CD4-positive, CD25-positive, alpha-beta regulatory T cell (primary cell): ENCODE measurements around the gene LIF. TPM values are rescaled to one million over a fixed set of nuclear protein-coding genes. Genes with fewer than 3 reads are reported as not detected.

ENCODE experiments used
- ATAC-seq, 2 donors: fragments of 150-1000 bp; cut with Tn5 transposase; one replicate each; pipeline ENCODE4 v1.10.0; 2021; ENCODE audit warnings: low read depth in 2 of 2, moderate number of reproducible peaks in 2 of 2, moderate library complexity in 1 of 2
- DNase-seq, 3 donors: peaks; one replicate each; pipeline versions ENCODE4 v3.0.0 to v3.0.0-alpha.2; 2012 to 2022; ENCODE audit warnings: mixed read lengths in 1 of 3
- H3K27ac ChIP-seq: one replicate; pipeline ENCODE4 v1.7.0; 2013; ENCODE audit warnings: mild to moderate bottlenecking, low read length; ENCODE audit not compliant: insufficient read depth, poor library complexity, severe bottlenecking
- H3K27me3 ChIP-seq: one replicate; pipeline ENCODE4 v1.7.0; 2013; ENCODE audit warnings: low read length; ENCODE audit not compliant: control insufficient read depth, insufficient read depth
- H3K36me3 ChIP-seq: one replicate; pipeline ENCODE4 v1.7.0; 2013; ENCODE audit warnings: mild to moderate bottlenecking, low read length, moderate library complexity; ENCODE audit not compliant: control insufficient read depth, insufficient read depth
- H3K4me1 ChIP-seq: 2 replicates; pipeline ENCODE4 v1.7.0; 2013; ENCODE audit warnings: mild to moderate bottlenecking, low read length; ENCODE audit not compliant: insufficient read depth, control insufficient read depth, poor library complexity, severe bottlenecking
- H3K4me3 ChIP-seq: one replicate; pipeline ENCODE4 v1.7.0; 2013; ENCODE audit warnings: low read depth, mild to moderate bottlenecking, low read length, moderate library complexity
- H3K9me3 ChIP-seq, 2 experiments: 1 replicate in 1 of 2; 2 replicates in 1 of 2; pipeline ENCODE4 v1.7.0; 2013; ENCODE audit warnings: low read length in 2 of 2, mild to moderate bottlenecking in 1 of 2, moderate library complexity in 1 of 2; ENCODE audit not compliant: control insufficient read depth in 2 of 2
- H3K27ac Mint-ChIP-seq, 3 donors: one replicate each; pipeline ENCODE4 v1.8.0; 2020 to 2022; ENCODE audit warnings: mild to moderate bottlenecking in 3 of 3, mixed read lengths in 3 of 3, moderate library complexity in 2 of 3
- H3K27me3 Mint-ChIP-seq: one replicate; pipeline ENCODE4 v1.8.0; 2022; ENCODE audit warnings: mild to moderate bottlenecking, mixed read lengths
- H3K36me3 Mint-ChIP-seq: one replicate; pipeline ENCODE4 v1.8.0; 2020; ENCODE audit warnings: mixed read lengths
- H3K4me1 Mint-ChIP-seq, 4 donors: one replicate each; pipeline ENCODE4 v1.8.0; 2020 to 2022; ENCODE audit warnings: mixed read lengths in 4 of 4, mild to moderate bottlenecking in 1 of 4
- H3K4me3 Mint-ChIP-seq, 4 donors: one replicate each; pipeline ENCODE4 v1.8.0; 2020 to 2022; ENCODE audit warnings: mild to moderate bottlenecking in 4 of 4, mixed read lengths in 4 of 4, moderate library complexity in 3 of 4
- H3K9me3 Mint-ChIP-seq, 7 donors: one replicate each; pipeline ENCODE4 v1.8.0; 2020 to 2022; ENCODE audit warnings: mixed read lengths in 7 of 7, mild to moderate bottlenecking in 3 of 7, moderate library complexity in 2 of 7
- polyA plus RNA-seq, 4 donors: library from polyadenylated mRNA; unstranded; fragments of 300-500 nt; fragmentation: Illumina TruSeq; gene quantifications; one replicate each; pipeline ENCODE4 v1.2.3, GENCODE V29; 2021
- total RNA-seq: library from RNA; stranded (reverse); gene quantifications from one replicate; pipeline ENCODE4 v1.2.3, GENCODE V29; 2022

The LIF gene
- total and polyA plus RNA-seq, 5 donors from 2014 or later = 0.96 TPM; not detected in 4

GRCh38 chr22:30224161-30224857, 22.2 kb downstream of the LIF start:
- H3K27ac ChIP-seq = no peak overlapping the region
- no peaks in the 10 kb centered on the region for H3K9me3 ChIP-seq
- H3K4me3 ChIP-seq = no peak overlapping the region
- H3K36me3 Mint-ChIP-seq = no peaks in the 10 kb centered on the region
- no peaks in the 10 kb centered on the region for H3K27me3 ChIP-seq
- no peaks in the 10 kb centered on the region for H3K9me3 Mint-ChIP-seq
- H3K27me3 Mint-ChIP-seq = no peaks in the 10 kb centered on the region
- ATAC-seq (no peak), DNase-seq (no peak)
- no peak overlapping the region for H3K4me3 Mint-ChIP-seq
- peaks cover 15 to 68% (median 48%) of the 10 kb centered on the region in 4 donors for H3K4me1 Mint-ChIP-seq
- peak overlapping the region; percentile 20 to 83 (median 47) for H3K27ac Mint-ChIP-seq
- no peaks in the 10 kb centered on the region for H3K36me3 ChIP-seq
- H3K4me1 ChIP-seq = peaks cover 35% of the 10 kb centered on the region

- H3K4me3 Mint-ChIP-seq = no peak overlapping the region
- H3K9me3 Mint-ChIP-seq = no peaks in the 10 kb centered on the region
- H3K36me3 ChIP-seq = no peaks in the 10 kb centered on the region
- H3K4me1 ChIP-seq = peaks cover 39% of the 10 kb centered on the region
- no peaks in the 10 kb centered on the region for H3K27me3 ChIP-seq
- H3K9me3 ChIP-seq = no peaks in the 10 kb centered on the region
- no peaks in the 10 kb centered on the region for H3K27me3 Mint-ChIP-seq
- peak overlapping the region in 1 of 3 donors; percentile 83 for H3K27ac Mint-ChIP-seq
- H3K36me3 Mint-ChIP-seq = no peaks in the 10 kb centered on the region
- H3K4me3 ChIP-seq = no peak overlapping the region
- peaks cover 15 to 71% (median 48%) of the 10 kb centered on the region in 4 donors for H3K4me1 Mint-ChIP-seq
- H3K27ac ChIP-seq = no peak overlapping the region
- DNase-seq = no peak
- ATAC-seq = no peak
These were observed 23.3 kb downstream of the LIF start for GRCh38 chr22:30223303-30223702.

GRCh38 chr22:30222321-30222720, 24.2 kb downstream of the LIF start:
- peaks cover 39% of the 10 kb centered on the region for H3K4me1 ChIP-seq
- ATAC-seq (no peak), DNase-seq (no peak)
- H3K27ac ChIP-seq = no peak overlapping the region
- no peaks in the 10 kb centered on the region for H3K36me3 ChIP-seq
- H3K36me3 Mint-ChIP-seq = no peaks in the 10 kb centered on the region
- H3K4me1 Mint-ChIP-seq = peaks cover 10 to 63% (median 40%) of the 10 kb centered on the region in 4 donors
- no peaks in the 10 kb centered on the region for H3K27me3 Mint-ChIP-seq
- no peak overlapping the region for H3K4me3 Mint-ChIP-seq
- H3K9me3 ChIP-seq = no peaks in the 10 kb centered on the region
- peak overlapping the region in 1 of 3 donors; percentile 51 for H3K27ac Mint-ChIP-seq
- no peaks in the 10 kb centered on the region for H3K9me3 Mint-ChIP-seq
- no peak overlapping the region for H3K4me3 ChIP-seq
- no peaks in the 10 kb centered on the region for H3K27me3 ChIP-seq

DNA sequence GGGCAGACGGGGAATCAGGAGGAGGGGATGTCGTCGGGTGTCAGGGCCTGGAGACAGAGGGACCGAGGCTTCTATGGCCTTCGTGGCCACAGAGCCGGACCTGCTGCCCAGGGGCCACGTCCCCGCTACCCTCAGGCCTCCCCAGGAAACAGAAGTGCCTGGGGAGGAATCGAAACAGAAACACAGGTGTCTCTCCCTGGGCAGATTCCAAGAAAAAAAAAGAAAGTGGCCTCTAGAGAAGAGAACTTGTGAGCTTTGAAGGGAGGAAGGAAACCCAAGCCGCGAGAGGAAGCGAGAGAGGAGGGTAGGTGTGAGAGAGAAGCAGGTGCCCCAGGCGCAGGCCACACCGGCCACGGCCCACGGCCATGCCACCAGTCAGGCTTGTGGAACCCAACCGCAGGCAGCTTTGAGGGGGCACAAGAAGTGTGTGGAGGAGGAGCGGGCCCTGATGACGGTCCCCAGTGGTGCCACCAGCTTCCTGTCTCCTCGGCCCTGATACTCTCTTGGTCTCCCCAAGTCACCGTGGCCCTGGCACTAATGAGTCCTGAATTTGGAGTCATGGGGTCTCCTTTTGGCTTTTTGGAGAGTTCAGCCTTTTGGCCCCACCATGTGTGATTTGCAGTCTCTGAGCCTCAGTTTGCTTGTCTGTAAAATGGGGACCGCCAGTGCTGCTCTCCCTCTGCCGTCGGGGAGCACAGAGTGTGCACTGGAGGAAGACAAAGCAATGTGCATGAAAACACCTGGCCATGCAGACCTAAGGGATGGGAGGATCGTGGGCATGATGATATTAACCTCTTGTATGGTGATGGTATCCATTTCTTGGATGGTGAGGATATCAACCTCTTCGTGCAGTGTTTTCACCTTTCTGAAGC, 25.2 kb downstream of the LIF start:
- Mint-ChIP-seq H3K36me3 (no peaks in the 10 kb centered on the region), H3K4me1 (peaks cover 10 to 56% (median 40%) of the 10 kb centered on the region in 4 donors), H3K9me3 (no peaks in the 10 kb centered on the region), H3K27me3 (no peaks in the 10 kb centered on the region), H3K27ac (peak overlapping the region; percentile 93 to 98 (median 95)), H3K4me3 (peak overlapping the region; percentile 22 to 85 (median 62))
- no peaks in the 10 kb centered on the region for H3K36me3 ChIP-seq
- no peaks in the 10 kb centered on the region for H3K27me3 ChIP-seq
- no peaks in the 10 kb centered on the region for H3K9me3 ChIP-seq
- H3K27ac ChIP-seq = peak overlapping the region; percentile 47
- DNase-seq = peak in 2 of 3 donors; percentile 42 to 92
- H3K4me1 ChIP-seq = peaks cover 39% of the 10 kb centered on the region
- peak; percentile 76 to 77 for ATAC-seq
- H3K4me3 ChIP-seq = peak overlapping the region; percentile 43

DNA sequence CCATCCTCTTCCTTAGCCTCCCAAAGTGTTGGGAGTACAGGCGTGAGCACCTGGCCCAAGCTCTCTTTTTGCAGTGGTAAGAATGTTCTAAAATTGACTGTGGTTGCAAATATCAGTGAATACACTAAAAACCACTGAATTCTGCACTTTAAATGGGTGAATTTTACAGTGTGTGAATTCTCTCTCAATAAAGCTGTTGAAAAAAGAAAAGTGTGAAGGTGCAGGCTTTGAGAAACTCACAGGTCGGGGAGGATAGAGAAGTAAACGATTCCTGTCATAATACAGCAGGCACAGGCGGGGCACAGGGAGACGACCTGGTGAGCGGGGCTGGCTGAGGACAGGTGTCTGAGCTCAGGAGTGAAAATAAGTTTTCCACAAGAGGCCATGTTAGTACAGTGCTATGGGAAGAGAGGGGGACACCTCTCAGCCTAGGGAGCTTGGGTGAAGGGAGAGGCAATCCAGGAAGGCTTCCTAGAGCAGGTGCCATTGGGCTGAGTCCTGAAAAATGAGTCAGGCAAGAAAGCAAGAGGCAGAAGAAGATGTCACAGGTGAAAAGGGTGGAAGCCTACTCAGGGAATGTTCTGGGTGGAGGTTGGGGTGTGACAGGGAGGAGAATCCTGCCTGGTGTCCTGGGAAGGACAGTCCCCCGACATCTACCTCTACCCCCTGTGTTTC, 26.1 kb downstream of the LIF start:
- Histone ChIP-seq H3K9me3 (no peaks in the 10 kb centered on the region), H3K36me3 (no peaks in the 10 kb centered on the region), H3K27ac (peak overlapping the region; percentile 47), H3K4me3 (peak overlapping the region; percentile 34), H3K4me1 (peaks cover 35% of the 10 kb centered on the region), H3K27me3 (no peaks in the 10 kb centered on the region)
- no peak for DNase-seq
- peak overlapping the region; percentile 22 to 85 (median 74) for H3K4me3 Mint-ChIP-seq
- H3K27ac Mint-ChIP-seq = peak overlapping the region; percentile 93 to 98 (median 95)
- H3K36me3 Mint-ChIP-seq = no peaks in the 10 kb centered on the region
- peaks cover 10 to 49% (median 38%) of the 10 kb centered on the region in 4 donors for H3K4me1 Mint-ChIP-seq
- no peaks in the 10 kb centered on the region for H3K27me3 Mint-ChIP-seq
- no peak for ATAC-seq
- no peaks in the 10 kb centered on the region for H3K9me3 Mint-ChIP-seq

GRCh38 chr22:30219668-30220278, 26.8 kb downstream of the LIF start:
- H3K27ac Mint-ChIP-seq = peak overlapping the region; percentile 68 to 95 (median 93)
- H3K4me1 Mint-ChIP-seq = peaks cover 10 to 49% (median 32%) of the 10 kb centered on the region in 4 donors
- no peak for DNase-seq

GRCh38 chr22:30219049-30219654, 27.4 kb downstream of the LIF start:
- Mint-ChIP-seq H3K27ac (peak overlapping the region in 1 of 3 donors; percentile 93), H3K36me3 (no peaks in the 10 kb centered on the region), H3K4me3 (no peak overlapping the region), H3K9me3 (no peaks in the 10 kb centered on the region), H3K4me1 (peaks cover 10 to 48% (median 30%) of the 10 kb centered on the region in 4 donors), H3K27me3 (no peaks in the 10 kb centered on the region)
- Histone ChIP-seq H3K9me3 (no peaks in the 10 kb centered on the region), H3K27ac (no peak overlapping the region), H3K4me3 (no peak overlapping the region), H3K27me3 (no peaks in the 10 kb centered on the region), H3K4me1 (peaks cover 30% of the 10 kb centered on the region), H3K36me3 (no peaks in the 10 kb centered on the region)
- no peak for ATAC-seq
- no peak for DNase-seq

More at GRCh38 chr22:30219668-30220278, 26.8 kb downstream of the LIF start:
- Histone ChIP-seq H3K4me3 (no peak overlapping the region), H3K27ac (no peak overlapping the region), H3K4me1 (peaks cover 30% of the 10 kb centered on the region), H3K9me3 (no peaks in the 10 kb centered on the region), H3K27me3 (no peaks in the 10 kb centered on the region), H3K36me3 (no peaks in the 10 kb centered on the region)
- no peaks in the 10 kb centered on the region for H3K9me3 Mint-ChIP-seq
- H3K27me3 Mint-ChIP-seq = no peaks in the 10 kb centered on the region
- H3K36me3 Mint-ChIP-seq = no peaks in the 10 kb centered on the region
- ATAC-seq = no peak
- peak overlapping the region in 2 of 4 donors; percentile 13 to 46 for H3K4me3 Mint-ChIP-seq
